SJCRH30 (cell line): ENCODE results near the gene NAALAD2. TPM values are rescaled to one million over a fixed set of nuclear protein-coding genes. Genes with fewer than 3 reads are reported as not detected.
A peak's percentile ranks its signal among the peaks of the same experiment; 100 is the strongest.
"Not testable (repeated sequence)": the region's sequence is repeated elsewhere in the genome, so short reads cannot be mapped to it uniquely, and the experiment has no call there.

Source experiments
- DNase-seq, 2 experiments: peaks; one replicate each; pipeline ENCODE4 v3.0.0-alpha.2; 2015 to 2020
- H3K27ac ChIP-seq: fragments of 250-450 bp; sonication (Bioruptor Pico); 2 replicates; pipeline ENCODE4 v1.5.1; 2020; ENCODE audit warnings: mild to moderate bottlenecking, moderate library complexity
- H3K27me3 ChIP-seq: fragments of 250-450 bp; sonication (Bioruptor Pico); 2 replicates; pipeline ENCODE4 v1.5.1; 2020; ENCODE audit warnings: mild to moderate bottlenecking, moderate library complexity
- H3K36me3 ChIP-seq: fragments of 250-450 bp; sonication (Bioruptor Pico); 2 replicates; pipeline ENCODE4 v1.5.1; 2020; ENCODE audit warnings: mild to moderate bottlenecking, moderate library complexity
- H3K4me1 ChIP-seq: fragments of 250-450 bp; sonication (Bioruptor Pico); 2 replicates; pipeline ENCODE4 v1.5.1; 2020; ENCODE audit warnings: mild to moderate bottlenecking, moderate library complexity
- H3K4me3 ChIP-seq: fragments of 250-450 bp; sonication (Bioruptor Pico); 2 replicates; pipeline ENCODE4 v1.5.1; 2020; ENCODE audit warnings: mild to moderate bottlenecking, moderate library complexity
- H3K9me3 ChIP-seq: fragments of 250-450 bp; sonication (Bioruptor Pico); replicated peaks from 2 replicates; pipeline ENCODE4 v1.5.1; 2020; ENCODE audit warnings: mild to moderate bottlenecking, moderate library complexity
- total RNA-seq: library from RNA; depleted of rRNA; stranded (reverse); fragments of >200 nt; shearing (Covaris generic); gene quantifications from 2 replicates; pipeline ENCODE4 v1.2.3, GENCODE V29; 2014

The NAALAD2 gene
- total RNA-seq, 1 experiment from 2014 or later = 0.06 TPM

DNA sequence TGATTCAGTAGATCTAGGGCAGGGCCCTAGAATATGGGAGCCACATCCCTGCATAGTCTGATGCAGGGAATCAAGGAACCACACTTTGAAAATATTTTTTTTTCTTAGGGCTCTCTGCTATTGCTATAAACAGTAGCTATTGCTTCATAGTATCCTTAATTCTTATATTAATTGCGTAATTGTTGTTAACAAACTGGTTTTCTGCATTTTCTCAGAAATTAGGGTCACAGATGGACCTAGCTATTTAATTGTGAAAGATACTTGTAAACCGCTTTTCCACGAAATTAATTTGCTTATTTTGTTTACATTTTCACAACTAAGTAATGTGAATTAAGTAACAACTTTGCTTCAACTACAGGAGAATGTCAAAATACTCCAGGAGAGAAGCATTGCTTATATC lies 34.1 kb downstream of the NAALAD2 start:
- Histone ChIP-seq H3K4me3 (no peak overlapping the region), H3K9me3 (no peaks in the 10 kb centered on the region), H3K27ac (no peak overlapping the region), H3K27me3 (no peaks in the 10 kb centered on the region), H3K4me1 (no peaks in the 10 kb centered on the region), H3K36me3 (no peaks in the 10 kb centered on the region)
- DNase-seq = no peak

- DNase-seq = no peak
- Histone ChIP-seq H3K4me1 (no peaks in the 10 kb centered on the region), H3K9me3 (no peaks in the 10 kb centered on the region), H3K27me3 (no peaks in the 10 kb centered on the region), H3K36me3 (no peaks in the 10 kb centered on the region), H3K27ac (no peak overlapping the region), H3K4me3 (no peak overlapping the region)
Measured at GRCh38 chr11:90171359-90171758, 36.9 kb downstream of the NAALAD2 start.

DNA sequence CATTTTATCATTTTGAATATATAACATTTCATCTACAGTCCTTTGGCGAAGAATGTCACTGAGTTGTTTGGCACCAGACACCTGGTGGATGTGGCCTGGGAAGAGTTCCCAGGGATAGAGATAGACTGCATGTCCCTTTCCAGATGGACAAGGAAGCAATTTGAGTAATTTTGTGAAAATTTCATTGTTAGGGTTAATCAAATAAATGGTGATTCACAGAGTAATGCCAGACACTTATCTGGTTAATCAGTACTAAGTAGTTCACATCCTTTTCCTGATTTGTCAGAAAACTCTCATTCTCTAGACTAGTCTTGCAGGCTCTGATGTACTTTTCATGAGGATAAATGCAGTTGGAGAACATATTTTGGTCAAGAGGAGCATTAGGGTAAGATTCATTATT lies 41.6 kb downstream of the NAALAD2 start:
- no peaks in the 10 kb centered on the region for H3K36me3 ChIP-seq
- no peaks in the 10 kb centered on the region for H3K9me3 ChIP-seq
- no peaks in the 10 kb centered on the region for H3K4me1 ChIP-seq
- no peak overlapping the region for H3K4me3 ChIP-seq
- DNase-seq = no peak
- no peaks in the 10 kb centered on the region for H3K27me3 ChIP-seq
- H3K27ac ChIP-seq = no peak overlapping the region

DNA sequence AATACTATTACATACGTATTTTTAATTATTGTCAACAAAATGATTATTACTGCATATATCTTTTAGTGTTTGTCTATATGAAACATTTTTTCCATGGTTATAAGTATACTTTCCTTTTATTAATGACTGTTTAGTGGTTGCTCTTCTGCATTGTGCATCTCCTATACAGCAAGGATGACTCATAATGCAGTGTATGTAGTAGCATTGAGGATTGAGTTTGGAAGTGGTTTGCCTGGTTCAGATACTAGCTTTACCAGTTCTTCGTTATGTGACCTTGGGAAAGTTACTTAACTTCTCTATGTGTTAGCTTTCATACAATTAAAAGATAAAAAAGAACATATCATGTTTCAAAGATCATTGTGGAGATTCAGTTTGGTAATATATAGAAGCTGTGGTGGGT lies 44.3 kb downstream of the NAALAD2 start:
- Histone ChIP-seq H3K4me1 (no peaks in the 10 kb centered on the region), H3K27ac (no peak overlapping the region), H3K4me3 (no peak overlapping the region), H3K9me3 (no peaks in the 10 kb centered on the region), H3K27me3 (no peaks in the 10 kb centered on the region), H3K36me3 (no peaks in the 10 kb centered on the region)
- no peak for DNase-seq

DNA sequence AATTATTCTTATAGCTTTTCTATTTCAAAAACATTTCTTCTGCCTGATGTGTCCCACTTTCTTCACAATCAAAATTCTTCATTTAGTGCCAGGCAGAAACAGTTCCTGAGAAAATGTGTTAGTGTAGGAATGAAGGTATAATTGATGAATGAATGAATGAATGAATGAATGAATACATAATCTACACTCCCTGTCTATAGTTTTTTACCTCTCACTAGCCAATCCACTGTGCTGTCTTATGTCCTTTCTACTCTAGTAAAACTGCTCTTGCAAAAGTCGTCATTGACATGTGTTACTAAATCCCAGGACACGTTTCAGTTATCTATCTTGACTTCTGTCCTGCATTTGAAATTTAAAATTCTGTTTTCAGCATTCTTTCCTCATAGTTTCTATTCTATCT lies 45.5 kb downstream of the NAALAD2 start:
- DNase-seq = no peak
- Histone ChIP-seq H3K4me3 (no peak overlapping the region), H3K27me3 (no peaks in the 10 kb centered on the region), H3K4me1 (no peaks in the 10 kb centered on the region), H3K9me3 (no peaks in the 10 kb centered on the region), H3K27ac (no peak overlapping the region), H3K36me3 (no peaks in the 10 kb centered on the region)

DNA sequence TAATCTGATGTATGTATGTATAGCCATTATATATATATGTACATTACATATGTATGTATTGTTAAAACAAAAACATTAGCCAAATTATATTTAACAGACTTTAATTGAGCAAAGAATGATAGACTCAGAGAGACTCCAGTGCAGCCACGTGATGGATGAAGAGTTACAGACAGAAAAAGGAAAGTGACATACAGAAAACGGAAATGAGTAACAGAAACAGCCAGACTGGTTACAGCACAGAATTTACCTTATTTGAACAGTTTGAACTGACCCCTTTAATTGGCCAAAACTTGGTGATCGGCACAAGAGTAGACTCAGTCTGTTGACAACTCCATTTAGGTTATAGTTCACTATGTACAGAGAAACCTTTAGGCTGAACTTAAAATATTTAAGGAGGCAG lies 53.4 kb downstream of the NAALAD2 start:
- Histone ChIP-seq H3K27me3 (no peaks in the 10 kb centered on the region), H3K4me1 (no peaks in the 10 kb centered on the region), H3K36me3 (no peaks in the 10 kb centered on the region), H3K9me3 (no peaks in the 10 kb centered on the region), H3K27ac (no peak overlapping the region), H3K4me3 (no peak overlapping the region)
- DNase-seq = no peak

- DNase-seq = no peak
- no peak overlapping the region for H3K27ac ChIP-seq
- H3K36me3 ChIP-seq = no peaks in the 10 kb centered on the region; the same call in 1 of the 2 replicates
- no peak overlapping the region for H3K4me3 ChIP-seq
- H3K9me3 ChIP-seq = no peaks in the 10 kb centered on the region
- H3K4me1 ChIP-seq = no peaks in the 10 kb centered on the region
- no peaks in the 10 kb centered on the region for H3K27me3 ChIP-seq
Measured at GRCh38 chr11:90189011-90189410, 54.5 kb downstream of the NAALAD2 start.

GRCh38 chr11:90192869-90193582 lies 58.6 kb downstream of the NAALAD2 start:
- no peak for DNase-seq
- H3K27ac ChIP-seq = no peak overlapping the region

DNA sequence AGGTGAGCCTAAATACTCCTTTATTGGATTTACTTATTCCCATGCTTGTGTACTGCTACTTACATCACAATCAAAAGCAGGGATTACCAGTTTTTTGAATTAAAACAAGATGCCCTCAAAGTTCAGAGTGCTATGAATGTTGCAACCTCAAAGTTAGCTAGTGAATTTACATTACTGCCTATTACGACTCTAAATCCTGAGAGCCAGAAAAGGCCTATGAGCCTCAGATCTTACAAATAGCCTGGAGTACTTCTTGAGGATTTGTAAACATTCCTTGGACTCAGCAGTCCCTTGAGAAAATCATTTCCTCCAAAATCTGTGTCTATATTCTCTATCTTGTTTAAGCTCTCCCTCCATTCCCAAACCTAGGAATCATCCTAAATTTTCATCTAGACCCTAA lies 62.9 kb downstream of the NAALAD2 start:
- Histone ChIP-seq H3K4me1 (no peaks in the 10 kb centered on the region), H3K4me3 (no peak overlapping the region), H3K27ac (no peak overlapping the region), H3K9me3 (no peaks in the 10 kb centered on the region), H3K36me3 (peaks cover 2% of the 10 kb centered on the region; the same call in 1 of the 2 replicates), H3K27me3 (no peaks in the 10 kb centered on the region)
- DNase-seq = no peak

More at GRCh38 chr11:90192869-90193582, 58.6 kb downstream of the NAALAD2 start:
- no peak overlapping the region for H3K4me3 ChIP-seq
- H3K9me3 ChIP-seq = no peaks in the 10 kb centered on the region
- no peaks in the 10 kb centered on the region for H3K4me1 ChIP-seq
- no peaks in the 10 kb centered on the region; the same call in 1 of the 2 replicates for H3K36me3 ChIP-seq
- H3K27me3 ChIP-seq = no peaks in the 10 kb centered on the region

GRCh38 chr11:90202342-90202741 lies 67.9 kb downstream of the NAALAD2 start:
- no peak overlapping the region for H3K27ac ChIP-seq
- H3K27me3 ChIP-seq = no peaks in the 10 kb centered on the region
- no peak for DNase-seq
- no peaks in the 10 kb centered on the region for H3K4me1 ChIP-seq
- no peaks in the 10 kb centered on the region for H3K9me3 ChIP-seq
- H3K36me3 ChIP-seq = peaks cover 39% of the 10 kb centered on the region
- no peak overlapping the region for H3K4me3 ChIP-seq

GRCh38 chr11:90204407-90204806 lies 69.9 kb downstream of the NAALAD2 start:
- peaks cover 48% of the 10 kb centered on the region for H3K36me3 ChIP-seq
- H3K4me1 ChIP-seq = no peaks in the 10 kb centered on the region
- no peak for DNase-seq

GRCh38 chr11:90204832-90205646 lies 70.6 kb downstream of the NAALAD2 start:
- peak in 1 of 2 experiments; percentile 64 for DNase-seq
- no peak overlapping the region for H3K27ac ChIP-seq

More at GRCh38 chr11:90204407-90204806, 69.9 kb downstream of the NAALAD2 start:
- Histone ChIP-seq H3K27ac (no peak overlapping the region), H3K9me3 (no peaks in the 10 kb centered on the region), H3K27me3 (no peaks in the 10 kb centered on the region), H3K4me3 (no peak overlapping the region)

DNA sequence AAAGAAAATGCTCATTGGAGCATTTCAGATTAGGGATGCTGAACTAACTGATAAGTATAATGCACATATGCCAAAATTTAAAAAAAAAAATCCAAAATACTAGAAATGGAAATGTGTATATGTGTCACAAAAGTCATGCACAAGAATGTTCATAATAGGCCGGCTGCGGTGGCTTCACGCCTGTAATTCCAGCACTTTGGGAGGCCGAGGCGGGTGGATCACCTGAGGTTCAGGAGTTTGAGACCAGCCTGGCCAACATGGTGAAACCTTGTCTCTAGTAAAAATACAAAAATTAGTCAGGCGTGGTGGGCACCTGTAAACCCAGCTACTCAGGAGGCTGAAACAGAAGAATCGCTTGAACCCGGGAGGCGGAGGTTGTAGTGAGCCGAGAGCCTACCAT lies 73.5 kb downstream of the NAALAD2 start:
- not testable (repeated sequence) for H3K4me3 ChIP-seq, DNase-seq, H3K9me3 ChIP-seq, H3K27ac ChIP-seq, H3K27me3 ChIP-seq, H3K4me1 ChIP-seq
- H3K36me3 ChIP-seq = peaks cover 71% of the 10 kb centered on the region

More at GRCh38 chr11:90204832-90205646, 70.6 kb downstream of the NAALAD2 start:
- Histone ChIP-seq H3K27me3 (no peaks in the 10 kb centered on the region), H3K9me3 (no peaks in the 10 kb centered on the region), H3K4me1 (no peaks in the 10 kb centered on the region), H3K36me3 (peaks cover 54% of the 10 kb centered on the region), H3K4me3 (no peak overlapping the region)

- no peak for DNase-seq
- no peaks in the 10 kb centered on the region for H3K27me3 ChIP-seq
- peaks cover 73% of the 10 kb centered on the region for H3K36me3 ChIP-seq
- H3K4me1 ChIP-seq = no peaks in the 10 kb centered on the region
- no peaks in the 10 kb centered on the region for H3K9me3 ChIP-seq
- no peak overlapping the region for H3K27ac ChIP-seq
- H3K4me3 ChIP-seq = no peak overlapping the region
Measured at GRCh38 chr11:90208857-90209256, 74.4 kb downstream of the NAALAD2 start.

DNA sequence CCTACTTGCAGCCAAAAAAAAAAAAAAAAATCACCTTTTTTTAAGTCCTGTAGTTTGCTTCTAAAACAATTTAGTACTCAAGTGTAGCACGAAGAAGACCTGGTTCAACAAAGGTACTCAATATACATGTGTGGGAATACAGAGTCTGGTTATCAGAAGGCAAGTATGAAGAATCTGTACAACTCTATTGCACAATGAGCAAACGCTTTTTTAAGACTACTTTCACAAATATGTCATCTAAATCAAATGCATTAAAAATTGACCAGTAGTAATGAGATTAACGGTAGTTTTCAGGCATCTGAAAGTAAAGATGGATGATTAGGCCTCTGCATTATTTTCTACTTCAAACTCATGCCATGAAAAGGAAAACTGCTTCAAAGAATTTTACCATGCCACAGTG lies 78.9 kb downstream of the NAALAD2 start:
- no peak overlapping the region for H3K4me3 ChIP-seq
- DNase-seq = no peak
- no peaks in the 10 kb centered on the region for H3K27me3 ChIP-seq
- H3K4me1 ChIP-seq = no peaks in the 10 kb centered on the region
- H3K36me3 ChIP-seq = peaks cover 69% of the 10 kb centered on the region
- H3K27ac ChIP-seq = no peak overlapping the region
- H3K9me3 ChIP-seq = no peaks in the 10 kb centered on the region
